OCI-LY3 (cell line): ENCODE data around the gene MFSD11.

ENCODE experiments used
- CTCF ChIP-seq: fragments of 200-600, 300-600 bp; sonication (generic); IDR thresholded peaks from 2 replicates; pipeline ENCODE4 v1.5.1; 2014; ENCODE audit warnings: antibody characterized with exemption, low read length, low read depth
- EZH2phosphoT487 ChIP-seq: fragments of 200-600 bp; shearing (Covaris generic); IDR thresholded peaks from 2 replicates; pipeline ENCODE4 v1.6.1; 2018; ENCODE audit warnings: antibody characterized with exemption, mixed run types, low read depth

- TF ChIP-seq EZH2phosphoT487, result no peak
- no peak for TF ChIP-seq CTCF
These were observed 17.0 kb upstream of the MFSD11 start for GRCh38 chr17:76720941-76721340.
